AG08395 (cell line): ENCODE results near the gene ITPR1.

Source experiments
- DNase-seq: peaks from one replicate; pipeline ENCODE4 v3.0.0; 2012; ENCODE audit warnings: mixed read lengths, low spot score

ITPR1 gene

GRCh38 chr3:4509983-4510755, 17.0 kb downstream of the ITPR1 start:
- DNase-seq = no peak

- DNase-seq = no peak
Observed at GRCh38 chr3:4511491-4512262, 18.5 kb downstream of the ITPR1 start.

- DNase-seq = no peak
Observed at GRCh38 chr3:4512895-4513616, 19.9 kb downstream of the ITPR1 start.

GRCh38 chr3:4514321-4514720, 21.2 kb downstream of the ITPR1 start:
- no peak for DNase-seq

GRCh38 chr3:4514916-4515315, 21.8 kb downstream of the ITPR1 start:
- DNase-seq = no peak

GRCh38 chr3:4515916-4516579, 22.9 kb downstream of the ITPR1 start:
- no peak for DNase-seq

- DNase-seq = no peak
Observed at GRCh38 chr3:4517093-4517492, 23.9 kb downstream of the ITPR1 start.

- no peak for DNase-seq
Observed at GRCh38 chr3:4517643-4518311, 24.6 kb downstream of the ITPR1 start.

GRCh38 chr3:4520033-4520816, 27.1 kb downstream of the ITPR1 start:
- no peak for DNase-seq

- no peak for DNase-seq
Observed at GRCh38 chr3:4522947-4523346, 29.8 kb downstream of the ITPR1 start.

GRCh38 chr3:4523710-4524698, 30.9 kb downstream of the ITPR1 start:
- no peak for DNase-seq

- DNase-seq = no peak
Observed at GRCh38 chr3:4525560-4526223, 32.5 kb downstream of the ITPR1 start.

GRCh38 chr3:4528320-4528719, 35.2 kb downstream of the ITPR1 start:
- DNase-seq = no peak

- no peak for DNase-seq
Observed at GRCh38 chr3:4528819-4529600, 35.9 kb downstream of the ITPR1 start.

- DNase-seq = no peak
Observed at GRCh38 chr3:4529876-4530588, 36.9 kb downstream of the ITPR1 start.

- DNase-seq = no peak
Observed at GRCh38 chr3:4531478-4532025, 38.4 kb downstream of the ITPR1 start.

GRCh38 chr3:4532535-4533112, 39.5 kb downstream of the ITPR1 start:
- DNase-seq = no peak
